Measurements from ENCODE around the gene HAVCR2. TPM values are rescaled to one million over a fixed set of nuclear protein-coding genes. Genes with fewer than 3 reads are reported as not detected.

Gene HAVCR2
- total and polyA plus RNA-seq, 2 experiments from 2014 or later: 0.49 TPM; not detected in 1

DNA sequence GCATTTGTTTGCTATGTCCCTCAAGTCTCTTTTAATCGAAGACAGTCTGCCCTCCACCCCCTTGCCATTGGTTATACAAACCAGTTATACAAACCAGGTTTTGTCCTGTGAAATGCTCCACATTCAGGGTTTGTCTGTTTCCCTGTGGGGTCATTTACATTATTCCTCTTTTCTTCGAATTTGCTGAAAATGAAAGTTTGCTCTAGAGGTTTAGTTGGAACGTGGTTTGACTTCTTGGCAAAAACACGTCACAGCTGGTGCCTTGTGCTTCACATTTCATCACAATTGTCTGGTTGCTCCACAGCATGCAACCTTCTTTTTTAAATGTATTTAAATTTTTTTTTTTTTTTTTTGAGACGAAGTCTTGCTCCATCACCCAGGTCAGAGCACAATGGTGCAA is 4.2 kb upstream of the HAVCR2 start:
- Histone ChIP-seq H3K27me3 (ENCODE audit: insufficient read depth) (no peaks in the 10 kb centered on the region), H3K9me2 (ENCODE audit: insufficient read depth) (no peaks in the 10 kb centered on the region), H3K36me3 (ENCODE audit: insufficient read depth) (no peaks in the 10 kb centered on the region), H4K20me1 (replicated peaks; ENCODE audit: insufficient read depth) (no peaks in the 10 kb centered on the region), H3K4me3 (no peak overlapping the region), H2AFZ (peak overlapping the region; percentile 38; the same call in 1 of the 2 replicates), H3K4me1 (ENCODE audit: insufficient read depth) (no peaks in the 10 kb centered on the region), H3K4me2 (no peak overlapping the region), H3F3A (replicated peaks; ENCODE audit: low read depth) (no peaks in the 10 kb centered on the region), H3K79me2 (replicated peaks; ENCODE audit: insufficient read depth) (no peaks in the 10 kb centered on the region), H3K27ac (ENCODE audit: low read depth) (no peak overlapping the region)
- Mint-ChIP-seq H3K9me3 (no peaks in the 10 kb centered on the region), H3K27ac (no peak overlapping the region), H3K27me3 (ENCODE audit: insufficient read depth, low read depth, poor library complexity) (no peaks in the 10 kb centered on the region), H3K4me3 (no peak overlapping the region), H3K36me3 (ENCODE audit: low read depth) (no peaks in the 10 kb centered on the region), H3K4me1 (peaks cover 3% of the 10 kb centered on the region; the same call in 1 of the 3 replicates)
- DNase-seq (ENCODE audit: low spot score) (no peak), ATAC-seq (no peak)
- TF ChIP-seq NANOG (IDR thresholded peaks at IDR 0.05; ENCODE audit: borderline replicate concordance) (no peak), STAT1 (IDR thresholded peaks at IDR 0.05; ENCODE audit: unreplicated experiment) (no peak), ZNF331 (CRISPR knock-in tag; IDR thresholded peaks at IDR 0.05; ENCODE audit: low read depth) (no peak), POLR2AphosphoS5 (IDR thresholded peaks at IDR 0.05; ENCODE audit: low read depth) (no peak), EZH2phosphoT487 (IDR thresholded peaks at IDR 0.05; ENCODE audit: unreplicated experiment) (no peak), CREB1 (CRISPR knock-in tag; IDR thresholded peaks at IDR 0.05; ENCODE audit: low read depth) (no peak)
- TF ChIP-seq, protein P1, sequence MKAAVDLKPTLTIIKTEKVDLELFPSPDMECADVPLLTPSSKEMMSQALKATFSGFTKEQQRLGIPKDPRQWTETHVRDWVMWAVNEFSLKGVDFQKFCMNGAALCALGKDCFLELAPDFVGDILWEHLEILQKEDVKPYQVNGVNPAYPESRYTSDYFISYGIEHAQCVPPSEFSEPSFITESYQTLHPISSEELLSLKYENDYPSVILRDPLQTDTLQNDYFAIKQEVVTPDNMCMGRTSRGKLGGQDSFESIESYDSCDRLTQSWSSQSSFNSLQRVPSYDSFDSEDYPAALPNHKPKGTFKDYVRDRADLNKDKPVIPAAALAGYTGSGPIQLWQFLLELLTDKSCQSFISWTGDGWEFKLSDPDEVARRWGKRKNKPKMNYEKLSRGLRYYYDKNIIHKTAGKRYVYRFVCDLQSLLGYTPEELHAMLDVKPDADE (IDR thresholded peaks at IDR 0.05): no peak

DNA sequence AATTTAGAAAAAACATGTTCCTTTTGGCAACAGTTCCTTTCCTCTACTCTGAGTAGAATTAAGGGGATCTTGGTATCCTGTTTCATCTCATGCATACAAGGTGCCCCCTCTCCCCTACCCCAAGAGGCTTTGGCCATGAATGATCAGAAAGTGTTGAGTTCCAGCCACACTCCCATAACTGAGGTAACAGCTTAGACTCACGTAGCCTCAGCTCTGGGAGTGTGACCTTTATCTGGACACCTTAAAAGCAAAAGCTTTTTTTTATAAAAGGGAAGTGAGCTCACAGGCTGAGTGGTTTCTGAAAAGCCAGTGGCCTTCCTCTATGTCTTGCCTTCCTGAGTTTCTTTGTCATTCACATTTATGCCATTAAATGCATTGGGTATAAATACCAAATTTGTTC is 900 bp upstream of the HAVCR2 start:
- Mint-ChIP-seq H3K27me3 (ENCODE audit: insufficient read depth, low read depth, poor library complexity) (no peaks in the 10 kb centered on the region), H3K27ac (no peak overlapping the region), H3K9me3 (no peaks in the 10 kb centered on the region), H3K4me3 (no peak overlapping the region), H3K36me3 (ENCODE audit: low read depth) (no peaks in the 10 kb centered on the region), H3K4me1 (0 out of 3 replicates have a peak, but pooled peaks cover 3% of the 10 kb centered on the region)
- H3K27ac ChIP-seq (ENCODE audit: low read depth): no peak overlapping the region
- H3K36me3 ChIP-seq (ENCODE audit: insufficient read depth): no peaks in the 10 kb centered on the region
- no peak for ATAC-seq
- TF ChIP-seq POLR2AphosphoS5 (IDR thresholded peaks at IDR 0.05; ENCODE audit: low read depth): no peak
- TF ChIP-seq, protein P1 (IDR thresholded peaks at IDR 0.05): no peak
- no peak for TF ChIP-seq EZH2phosphoT487 (IDR thresholded peaks at IDR 0.05; ENCODE audit: unreplicated experiment)
- no peak for TF ChIP-seq STAT1 (IDR thresholded peaks at IDR 0.05; ENCODE audit: unreplicated experiment)
- no peak for TF ChIP-seq CREB1 (CRISPR knock-in tag; IDR thresholded peaks at IDR 0.05; ENCODE audit: low read depth)
- TF ChIP-seq JUNB (IDR thresholded peaks at IDR 0.05; ENCODE audit: unreplicated experiment): no peak
- no peak for TF ChIP-seq EZH2 (IDR thresholded peaks at IDR 0.05; ENCODE audit: low read depth, unreplicated experiment)
- no peak for TF ChIP-seq NANOG (IDR thresholded peaks at IDR 0.05; ENCODE audit: borderline replicate concordance)
- TF ChIP-seq, protein P2, sequence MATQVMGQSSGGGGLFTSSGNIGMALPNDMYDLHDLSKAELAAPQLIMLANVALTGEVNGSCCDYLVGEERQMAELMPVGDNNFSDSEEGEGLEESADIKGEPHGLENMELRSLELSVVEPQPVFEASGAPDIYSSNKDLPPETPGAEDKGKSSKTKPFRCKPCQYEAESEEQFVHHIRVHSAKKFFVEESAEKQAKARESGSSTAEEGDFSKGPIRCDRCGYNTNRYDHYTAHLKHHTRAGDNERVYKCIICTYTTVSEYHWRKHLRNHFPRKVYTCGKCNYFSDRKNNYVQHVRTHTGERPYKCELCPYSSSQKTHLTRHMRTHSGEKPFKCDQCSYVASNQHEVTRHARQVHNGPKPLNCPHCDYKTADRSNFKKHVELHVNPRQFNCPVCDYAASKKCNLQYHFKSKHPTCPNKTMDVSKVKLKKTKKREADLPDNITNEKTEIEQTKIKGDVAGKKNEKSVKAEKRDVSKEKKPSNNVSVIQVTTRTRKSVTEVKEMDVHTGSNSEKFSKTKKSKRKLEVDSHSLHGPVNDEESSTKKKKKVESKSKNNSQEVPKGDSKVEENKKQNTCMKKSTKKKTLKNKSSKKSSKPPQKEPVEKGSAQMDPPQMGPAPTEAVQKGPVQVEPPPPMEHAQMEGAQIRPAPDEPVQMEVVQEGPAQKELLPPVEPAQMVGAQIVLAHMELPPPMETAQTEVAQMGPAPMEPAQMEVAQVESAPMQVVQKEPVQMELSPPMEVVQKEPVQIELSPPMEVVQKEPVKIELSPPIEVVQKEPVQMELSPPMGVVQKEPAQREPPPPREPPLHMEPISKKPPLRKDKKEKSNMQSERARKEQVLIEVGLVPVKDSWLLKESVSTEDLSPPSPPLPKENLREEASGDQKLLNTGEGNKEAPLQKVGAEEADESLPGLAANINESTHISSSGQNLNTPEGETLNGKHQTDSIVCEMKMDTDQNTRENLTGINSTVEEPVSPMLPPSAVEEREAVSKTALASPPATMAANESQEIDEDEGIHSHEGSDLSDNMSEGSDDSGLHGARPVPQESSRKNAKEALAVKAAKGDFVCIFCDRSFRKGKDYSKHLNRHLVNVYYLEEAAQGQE (IDR thresholded peaks at IDR 0.05; ENCODE audit: unreplicated experiment): no peak
- TF ChIP-seq ZNF114 (CRISPR knock-in tag; IDR thresholded peaks at IDR 0.05): no peak
- H3K4me3 ChIP-seq: no peak overlapping the region
- H3K9me2 ChIP-seq (ENCODE audit: insufficient read depth): no peaks in the 10 kb centered on the region
- no peaks in the 10 kb centered on the region for H3K79me2 ChIP-seq (replicated peaks; ENCODE audit: insufficient read depth)
- H3K4me1 ChIP-seq (ENCODE audit: insufficient read depth): no peaks in the 10 kb centered on the region
- H4K20me1 ChIP-seq (replicated peaks; ENCODE audit: insufficient read depth): no peaks in the 10 kb centered on the region
- no peak overlapping the region for H3K4me2 ChIP-seq
- no peaks in the 10 kb centered on the region for H3K27me3 ChIP-seq (ENCODE audit: insufficient read depth)
- no peaks in the 10 kb centered on the region for H3F3A ChIP-seq (replicated peaks; ENCODE audit: low read depth)
- no peak overlapping the region for H2AFZ ChIP-seq
- no peak for DNase-seq (ENCODE audit: low spot score)

All from GM23338 (cell line).